Measurements from ENCODE around the gene ANAPC15. TPM values are rescaled to one million over a fixed set of nuclear protein-coding genes. Genes with fewer than 3 reads are reported as not detected.

The ANAPC15 gene
- total RNA-seq, 1 experiment from 2014 or later: 98.6 TPM

GRCh38 chr11:72091292-72091691, 21.2 kb downstream of the ANAPC15 start:
- no TSS peak for BruUV-seq (replicated peaks)
- peak; percentile 88 to 91 for DNase-seq
- Mint-ChIP-seq H3K27ac (ENCODE audit: unreplicated experiment) (no peak overlapping the region), H3K9me3 (ENCODE audit: unreplicated experiment) (no peaks in the 10 kb centered on the region), H3K36me3 (ENCODE audit: insufficient read depth, unreplicated experiment) (peaks cover 9% of the 10 kb centered on the region), H3K4me3 (ENCODE audit: unreplicated experiment) (no peak overlapping the region), H3K27me3 (ENCODE audit: insufficient read depth, unreplicated experiment) (no peaks in the 10 kb centered on the region), H3K4me1 (ENCODE audit: low read depth, unreplicated experiment) (peaks cover 14% of the 10 kb centered on the region)
- Histone ChIP-seq H3K4me1 (peaks cover 6% of the 10 kb centered on the region), H3K9me3 (no peaks in the 10 kb centered on the region), H3K4me3 (ENCODE audit: low read depth, low read length) (no peak overlapping the region), H3K27me3 (replicated peaks; ENCODE audit: control insufficient read depth, insufficient read depth, low read length) (no peaks in the 10 kb centered on the region), H3K36me3 (ENCODE audit: control insufficient read depth, insufficient read depth, low read length) (peaks cover 1% of the 10 kb centered on the region; the same call in 1 of the 2 replicates)
- ChIA-PET POLR2A (interaction anchor here (1.0 to 1.9 kb wide), 2 partner anchors 21 to 66 kb away, joined by 7 to 13 read pairs; partner anchors contain the start of gene ANAPC15), CTCF (interaction anchor here (0.6 to 7.4 kb wide), 32 partner anchors 9 to 343 kb away, joined by 3 to 158 read pairs (median 4); partner anchors contain the start of genes ANAPC15, CLPB and RNF121)
- intact Hi-C loops (cut with micrococcal nuclease; ENCODE audit: unreplicated experiment): loop anchor here (1.0 to 5.0 kb wide), 4 partner anchors 11 to 321 kb away; partner anchors contain the start of genes LRRC51 and NUMA1
- peak; percentile 97 to 99 for TF ChIP-seq CTCF (IDR thresholded peaks at IDR 0.05; ENCODE audit: insufficient read depth in 1 of 2, low read depth in 1 of 2, low read length in 1 of 2, severe bottlenecking in 1 of 2, unreplicated experiment in 1 of 2)

DNA sequence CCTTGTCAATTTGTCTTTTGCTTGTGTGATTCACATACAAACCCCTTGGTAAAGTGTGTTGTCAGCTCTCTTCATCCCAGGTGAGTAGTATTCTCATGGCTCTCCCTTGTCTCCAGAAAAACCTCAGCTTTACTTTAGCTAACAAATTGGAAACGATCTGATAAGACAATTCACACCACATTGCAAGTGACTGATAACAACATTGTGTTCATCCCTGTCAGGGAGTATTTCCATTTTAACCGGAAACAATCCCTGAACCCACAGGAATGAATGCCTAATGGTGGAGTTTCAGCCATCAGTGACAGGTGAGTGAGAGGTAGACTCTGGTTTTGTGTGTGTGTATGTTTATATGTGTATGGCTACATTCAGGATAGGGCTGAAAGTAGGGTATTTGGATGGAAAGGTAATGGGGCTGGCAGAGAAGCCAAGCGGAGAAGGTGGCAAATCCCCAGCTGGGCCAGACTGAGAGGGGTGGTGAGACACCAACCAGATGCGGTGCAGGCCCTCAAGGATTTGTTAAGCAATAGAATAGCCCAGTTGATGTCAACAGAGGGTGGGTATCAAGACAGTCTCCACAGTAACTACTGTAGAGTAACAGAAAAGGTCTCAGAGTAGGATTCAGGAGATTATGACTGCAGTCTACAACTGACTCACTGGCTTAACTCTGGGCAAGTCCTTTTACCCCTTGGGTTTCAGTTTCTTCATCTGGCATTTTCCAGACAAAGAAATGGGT, 24.3 kb downstream of the ANAPC15 start:
- POLR2A ChIA-PET: no interaction called here

More for the DNA sequence above, 24.3 kb downstream of the ANAPC15 start:
- H3K9me3 Mint-ChIP-seq (ENCODE audit: unreplicated experiment): no peaks in the 10 kb centered on the region
- Histone ChIP-seq H3K36me3 (ENCODE audit: control insufficient read depth, insufficient read depth, low read length) (no peaks in the 10 kb centered on the region; the same call in 1 of the 2 replicates), H3K27me3 (replicated peaks; ENCODE audit: control insufficient read depth, insufficient read depth, low read length) (no peaks in the 10 kb centered on the region), H3K9me3 (no peaks in the 10 kb centered on the region), H3K4me3 (ENCODE audit: low read depth, low read length) (no peak overlapping the region), H3K4me1 (peaks cover 6% of the 10 kb centered on the region)
- BruUV-seq (replicated peaks): no TSS peak
- H3K4me1 Mint-ChIP-seq (ENCODE audit: low read depth, unreplicated experiment): peaks cover 14% of the 10 kb centered on the region
- H3K27ac Mint-ChIP-seq (ENCODE audit: unreplicated experiment): no peak overlapping the region
- CTCF ChIA-PET: interaction anchor here (0.5 to 4.7 kb wide), 2 partner anchors 63 to 396 kb away, joined by 5 to 43 read pairs; no protein-coding TSS in a partner anchor
- H3K27me3 Mint-ChIP-seq (ENCODE audit: insufficient read depth, unreplicated experiment): no peaks in the 10 kb centered on the region
- intact Hi-C loops (cut with micrococcal nuclease; ENCODE audit: unreplicated experiment): no loop called here
- no peak for DNase-seq
- no peak overlapping the region for H3K4me3 Mint-ChIP-seq (ENCODE audit: unreplicated experiment)
- TF ChIP-seq CTCF (IDR thresholded peaks at IDR 0.05; ENCODE audit: insufficient read depth in 1 of 2, low read depth in 1 of 2, low read length in 1 of 2, severe bottlenecking in 1 of 2, unreplicated experiment in 1 of 2): no peak
- H3K36me3 Mint-ChIP-seq (ENCODE audit: insufficient read depth, unreplicated experiment): no peaks in the 10 kb centered on the region

Measured in Caco-2 (cell line).